Ishikawa (cell line): ENCODE results near the gene NPS.

Experiments
- CEBPB ChIP-seq: IDR thresholded peaks from 2 replicates; pipeline ENCODE4 v1.6.1; 2012
- NFIC ChIP-seq: IDR thresholded peaks from 2 replicates; pipeline ENCODE4 v1.6.1; 2012
- RAD21 ChIP-seq: IDR thresholded peaks from 2 replicates; pipeline ENCODE4 v1.6.1; 2012; ENCODE audit warnings: low read depth
- TAF1 ChIP-seq: IDR thresholded peaks from 2 replicates; pipeline ENCODE4 v1.6.1; 2012; ENCODE audit warnings: low read depth, mild to moderate bottlenecking
- TEAD4 ChIP-seq: IDR thresholded peaks from 2 replicates; pipeline ENCODE4 v1.6.1; 2012
- TF ChIP-seq, protein P1 (sequence below): IDR thresholded peaks from 2 replicates; pipeline ENCODE4 v1.6.1; 2012
- TF ChIP-seq, protein P2 (sequence below): IDR thresholded peaks from 2 replicates; pipeline ENCODE4 v1.6.1; 2012

DNA sequence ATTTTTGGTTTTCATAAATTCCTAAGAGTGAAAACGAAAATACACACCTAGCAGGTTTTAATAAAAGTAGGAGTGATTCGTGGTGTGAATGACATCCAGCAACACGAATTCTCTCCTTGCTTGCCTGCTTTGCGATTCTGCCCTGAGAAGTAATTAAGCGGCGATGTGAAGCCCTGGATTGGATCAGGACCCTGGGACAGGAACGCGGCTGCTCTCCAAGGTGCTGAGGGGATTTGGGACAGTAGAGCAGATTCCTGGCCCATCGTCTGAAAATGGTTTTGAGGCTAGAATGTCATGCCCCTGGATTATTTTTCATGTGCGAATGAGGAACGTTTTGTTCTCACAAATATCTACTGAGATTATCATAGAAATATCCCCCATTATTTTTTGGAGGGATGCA, 7.8 kb downstream of the NPS start:
- no peak for TF ChIP-seq TAF1
- TF ChIP-seq RAD21, result peak; percentile 8; the same call in 1 of the 2 replicates
- no peak for TF ChIP-seq NFIC
- TF ChIP-seq, protein P1, sequence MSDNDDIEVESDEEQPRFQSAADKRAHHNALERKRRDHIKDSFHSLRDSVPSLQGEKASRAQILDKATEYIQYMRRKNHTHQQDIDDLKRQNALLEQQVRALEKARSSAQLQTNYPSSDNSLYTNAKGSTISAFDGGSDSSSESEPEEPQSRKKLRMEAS, result no peak
- TF ChIP-seq, protein P2, sequence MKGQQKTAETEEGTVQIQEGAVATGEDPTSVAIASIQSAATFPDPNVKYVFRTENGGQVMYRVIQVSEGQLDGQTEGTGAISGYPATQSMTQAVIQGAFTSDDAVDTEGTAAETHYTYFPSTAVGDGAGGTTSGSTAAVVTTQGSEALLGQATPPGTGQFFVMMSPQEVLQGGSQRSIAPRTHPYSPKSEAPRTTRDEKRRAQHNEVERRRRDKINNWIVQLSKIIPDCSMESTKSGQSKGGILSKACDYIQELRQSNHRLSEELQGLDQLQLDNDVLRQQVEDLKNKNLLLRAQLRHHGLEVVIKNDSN, result no peak
- TF ChIP-seq CEBPB, result no peak
- TF ChIP-seq TEAD4, result peak; percentile 54; the same call in 1 of the 2 replicates
